Stomach smooth muscle (tissue), 2 donors: ENCODE data around the gene SNX18.

Experiments
- H3K27ac ChIP-seq: one replicate; pipeline ENCODE4 v1.7.0; 2013; ENCODE audit warnings: mild to moderate bottlenecking, low read length, inconsistent platforms
- H3K27me3 ChIP-seq, 2 donors: one replicate each; pipeline ENCODE4 v1.7.0; 2013; ENCODE audit warnings: low read length in 2 of 2; ENCODE audit not compliant: insufficient read depth in 2 of 2, control insufficient read depth in 1 of 2
- H3K36me3 ChIP-seq, 2 donors: one replicate each; pipeline ENCODE4 v1.7.0; 2013; ENCODE audit warnings: low read length in 2 of 2; ENCODE audit not compliant: control insufficient read depth in 2 of 2, insufficient read depth in 2 of 2
- H3K4me1 ChIP-seq: one replicate; pipeline ENCODE4 v1.7.0; 2013; ENCODE audit warnings: low read length; ENCODE audit not compliant: control insufficient read depth, insufficient read depth
- H3K4me3 ChIP-seq, 2 donors: one replicate each; pipeline ENCODE4 v1.7.0; 2013; ENCODE audit warnings: low read length in 2 of 2
- H3K9ac ChIP-seq, 2 donors: one replicate each; pipeline ENCODE4 v1.7.0; 2013; ENCODE audit warnings: low read length in 2 of 2, mild to moderate bottlenecking in 1 of 2
- H3K9me3 ChIP-seq, 2 donors: one replicate each; pipeline ENCODE4 v1.7.0; 2013; ENCODE audit warnings: low read length in 2 of 2; ENCODE audit not compliant: control insufficient read depth in 2 of 2
- donor health status: healthy.
- donor health status: Pancreatic carcinoma.

SNX18 gene

DNA sequence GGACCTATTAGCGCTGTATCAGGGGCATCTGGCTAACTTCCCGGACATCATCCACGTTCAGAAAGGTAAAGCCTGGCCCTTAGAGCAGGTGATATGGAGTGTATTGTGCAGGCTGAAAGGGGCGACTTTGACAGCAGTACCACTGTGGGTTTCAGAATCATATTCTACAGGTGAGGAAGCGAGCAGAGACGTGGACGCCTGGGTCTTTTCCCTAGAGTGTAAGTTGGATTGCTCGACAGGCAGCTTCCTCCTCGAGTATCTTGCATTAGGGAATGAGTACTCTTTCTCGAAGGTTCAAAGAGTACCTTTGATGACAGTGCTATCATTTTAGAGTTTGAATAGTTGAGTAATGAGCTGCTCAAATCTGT, 1.9 kb downstream of the SNX18 start:
- peak overlapping the region; percentile 62 to 83 for H3K4me3 ChIP-seq
- H3K9ac ChIP-seq, result peak overlapping the region; percentile 13 to 60
- H3K27me3 ChIP-seq, result no peaks in the 10 kb centered on the region
- peak overlapping the region; percentile 18 for H3K27ac ChIP-seq
- H3K36me3 ChIP-seq, result peaks cover 0 to 3% of the 10 kb centered on the region in 2 donors
- peaks cover 38% of the 10 kb centered on the region for H3K4me1 ChIP-seq
- no peaks in the 10 kb centered on the region for H3K9me3 ChIP-seq

DNA sequence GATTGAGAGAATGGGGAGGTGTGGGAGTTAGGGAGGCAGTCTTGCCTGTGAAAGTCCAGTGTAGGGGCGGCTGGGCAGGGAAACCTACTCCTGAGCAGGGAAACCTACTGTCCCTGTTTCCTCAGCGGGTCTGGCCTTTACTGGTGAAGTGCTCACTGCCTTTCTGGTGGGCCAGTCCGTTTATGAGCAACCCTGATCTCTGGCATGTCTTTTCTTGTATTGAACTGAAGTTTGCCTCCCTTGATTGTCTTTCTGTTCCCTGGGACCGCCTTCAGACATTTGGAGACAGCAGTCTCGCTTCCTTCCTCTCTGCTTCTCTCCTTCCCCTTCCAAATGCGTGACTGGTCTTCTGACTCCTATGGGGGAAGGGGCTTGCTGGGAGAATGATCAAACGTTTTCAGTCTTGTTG, 2.9 kb downstream of the SNX18 start:
- Histone ChIP-seq H3K4me3 (peak overlapping the region; percentile 62 to 83), H3K4me1 (peaks cover 48% of the 10 kb centered on the region), H3K9me3 (no peaks in the 10 kb centered on the region)

DNA sequence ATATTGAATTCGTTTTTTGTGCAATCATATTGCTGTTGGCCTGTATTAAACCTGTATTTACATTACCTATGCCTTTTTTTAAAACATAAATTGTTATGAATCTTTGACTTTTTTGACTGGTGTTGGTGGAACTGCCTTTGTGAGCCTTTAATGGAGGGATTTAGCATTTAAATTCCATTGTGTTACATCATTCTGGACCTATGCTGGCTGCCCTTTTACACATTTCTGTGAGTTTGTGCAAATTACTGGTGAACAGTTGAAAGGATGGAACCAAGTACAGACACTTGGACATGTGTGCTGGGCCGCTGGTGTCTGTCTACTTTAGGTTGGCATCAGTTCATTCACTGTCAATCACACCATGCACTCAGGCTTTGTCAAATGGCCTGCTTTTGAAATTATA, 3.4 kb downstream of the SNX18 start:
- Histone ChIP-seq H3K9ac (peak overlapping the region; percentile 13 to 71), H3K4me3 (peak overlapping the region; percentile 62 to 83), H3K4me1 (peaks cover 49% of the 10 kb centered on the region), H3K36me3 (peaks cover 0 to 3% of the 10 kb centered on the region in 2 donors), H3K27me3 (no peaks in the 10 kb centered on the region), H3K9me3 (no peaks in the 10 kb centered on the region), H3K27ac (peak overlapping the region; percentile 24)

More for the DNA sequence above, 2.9 kb downstream of the SNX18 start:
- H3K27ac ChIP-seq, result peak overlapping the region; percentile 24
- no peaks in the 10 kb centered on the region for H3K27me3 ChIP-seq
- peaks cover 0 to 3% of the 10 kb centered on the region in 2 donors for H3K36me3 ChIP-seq
- H3K9ac ChIP-seq, result peak overlapping the region; percentile 13 to 71

DNA sequence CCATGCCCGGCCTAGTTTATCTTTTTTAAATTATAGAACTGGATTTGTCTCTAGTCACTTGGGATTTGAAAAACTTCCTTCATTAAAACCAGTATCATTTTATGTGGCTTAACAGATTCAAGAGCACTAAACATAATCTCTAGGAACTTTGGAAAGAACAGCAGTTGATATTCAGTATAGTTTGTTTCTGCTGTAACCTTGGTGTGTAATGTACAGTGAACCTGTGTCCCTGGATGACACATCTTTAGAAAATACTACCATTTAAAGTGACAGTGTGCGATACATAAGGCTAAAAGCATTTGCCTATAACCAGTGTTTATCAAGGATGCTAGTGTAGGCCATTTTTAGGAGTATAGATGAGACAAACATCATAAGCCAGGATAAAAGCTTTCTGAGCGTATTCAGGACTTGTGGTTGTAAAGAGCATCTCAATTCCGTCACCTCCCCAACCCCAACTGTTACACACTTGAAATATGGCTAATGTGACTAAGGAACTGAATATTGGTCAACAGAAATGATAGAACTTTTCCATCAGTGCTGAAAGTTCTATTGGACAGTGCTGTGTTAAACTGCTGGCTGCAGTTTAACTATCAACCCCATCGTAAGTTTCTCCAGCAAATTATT, 4.4 kb downstream of the SNX18 start:
- H3K4me1 ChIP-seq, result peaks cover 52% of the 10 kb centered on the region
- no peak overlapping the region for H3K9ac ChIP-seq
- peaks cover 0 to 3% of the 10 kb centered on the region in 2 donors for H3K36me3 ChIP-seq
- no peaks in the 10 kb centered on the region for H3K27me3 ChIP-seq
- peak overlapping the region; percentile 36 to 83 for H3K4me3 ChIP-seq
- H3K27ac ChIP-seq, result no peak overlapping the region
- no peaks in the 10 kb centered on the region for H3K9me3 ChIP-seq

DNA sequence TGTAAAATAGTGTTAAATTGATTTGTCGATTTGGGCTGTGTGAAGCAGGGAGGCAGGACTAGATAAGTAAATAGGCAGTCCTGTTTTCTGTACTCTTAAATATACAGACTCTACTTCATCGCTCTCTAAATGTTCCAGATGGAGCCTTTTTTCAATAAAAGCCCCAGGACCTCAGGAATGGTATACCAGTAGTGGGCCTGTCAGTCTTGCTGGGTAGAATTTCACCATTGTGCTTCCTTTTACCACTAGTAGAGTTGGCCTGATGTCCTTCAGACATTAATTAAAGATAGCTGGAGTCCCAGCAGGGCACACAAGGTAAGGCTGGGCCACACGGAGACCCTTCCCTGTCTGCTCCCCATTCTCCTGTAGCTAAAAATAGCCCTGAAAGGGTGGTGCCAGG, 6.0 kb downstream of the SNX18 start:
- Histone ChIP-seq H3K27me3 (no peaks in the 10 kb centered on the region), H3K36me3 (peaks cover 0 to 5% of the 10 kb centered on the region in 2 donors), H3K9ac (no peak overlapping the region), H3K27ac (peak overlapping the region; percentile 38), H3K4me1 (peaks cover 53% of the 10 kb centered on the region), H3K9me3 (no peaks in the 10 kb centered on the region), H3K4me3 (peak overlapping the region; percentile 17 to 44)

- peak overlapping the region; percentile 28 to 44 for H3K4me3 ChIP-seq
- H3K9ac ChIP-seq, result peak overlapping the region; percentile 13 to 19
- H3K27me3 ChIP-seq, result no peaks in the 10 kb centered on the region
- H3K9me3 ChIP-seq, result no peaks in the 10 kb centered on the region
- H3K27ac ChIP-seq, result peak overlapping the region; percentile 38
- H3K36me3 ChIP-seq, result peaks cover 0 to 5% of the 10 kb centered on the region in 2 donors
- peaks cover 49% of the 10 kb centered on the region for H3K4me1 ChIP-seq
Observed at GRCh38 chr5:54524082-54524481, 6.5 kb downstream of the SNX18 start.

DNA sequence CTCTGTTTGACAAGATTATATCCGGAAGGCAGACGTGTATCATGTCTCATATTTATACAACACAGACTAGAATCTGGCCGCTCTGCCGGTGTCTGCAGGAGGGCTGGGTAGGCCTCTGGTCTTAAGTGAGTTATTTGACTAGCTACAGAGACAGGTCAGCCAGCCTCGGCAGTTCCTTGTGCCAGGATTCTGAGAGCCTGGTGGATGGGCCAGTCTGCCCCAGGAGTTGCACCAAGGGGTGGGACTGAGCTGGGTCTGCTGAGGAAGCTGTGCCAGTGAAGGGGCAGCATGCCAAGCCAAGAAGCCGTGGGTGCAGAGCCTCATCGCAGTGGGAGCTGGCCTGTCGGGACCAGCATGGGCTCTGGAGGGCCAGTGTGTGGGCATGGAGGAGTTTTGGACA, 7.1 kb downstream of the SNX18 start:
- H3K4me1 ChIP-seq, result peaks cover 45% of the 10 kb centered on the region
- H3K27ac ChIP-seq, result peak overlapping the region; percentile 46
- H3K9me3 ChIP-seq, result no peaks in the 10 kb centered on the region
- no peaks in the 10 kb centered on the region for H3K27me3 ChIP-seq
- H3K9ac ChIP-seq, result peak overlapping the region in 1 of 2 donors; percentile 47
- H3K4me3 ChIP-seq, result peak overlapping the region in 1 of 2 donors; percentile 55
- H3K36me3 ChIP-seq, result peaks cover 0 to 2% of the 10 kb centered on the region in 2 donors

DNA sequence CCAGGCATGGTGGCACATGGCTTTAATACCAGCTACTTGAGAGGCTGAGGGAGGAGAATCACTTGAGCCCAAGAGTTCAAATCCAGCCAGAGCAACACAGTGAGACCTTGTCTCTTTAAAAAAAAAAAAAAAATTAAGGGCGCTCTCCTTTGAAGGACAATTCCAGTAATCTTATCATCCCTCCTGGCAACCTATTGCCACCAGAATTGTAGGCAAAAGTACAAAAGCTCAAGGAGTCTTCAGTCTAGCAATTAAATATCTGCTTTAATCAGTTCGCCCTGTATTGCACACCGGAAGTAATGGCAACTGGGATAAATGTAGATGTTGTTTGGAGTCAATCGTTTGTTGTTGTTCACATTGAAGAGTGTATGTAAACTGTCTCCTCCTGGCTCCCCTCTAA, 7.7 kb downstream of the SNX18 start:
- peaks cover 45% of the 10 kb centered on the region for H3K4me1 ChIP-seq
- peaks cover 0 to 2% of the 10 kb centered on the region in 2 donors for H3K36me3 ChIP-seq
- no peaks in the 10 kb centered on the region for H3K27me3 ChIP-seq
- no peak overlapping the region for H3K9ac ChIP-seq
- no peak overlapping the region for H3K4me3 ChIP-seq
- no peaks in the 10 kb centered on the region for H3K9me3 ChIP-seq
- peak overlapping the region; percentile 46 for H3K27ac ChIP-seq

- Histone ChIP-seq H3K4me3 (no peak overlapping the region), H3K9ac (no peak overlapping the region), H3K27me3 (no peaks in the 10 kb centered on the region), H3K27ac (no peak overlapping the region), H3K4me1 (peaks cover 43% of the 10 kb centered on the region), H3K9me3 (no peaks in the 10 kb centered on the region), H3K36me3 (peaks cover 0 to 2% of the 10 kb centered on the region in 2 donors)
Observed at GRCh38 chr5:54525692-54526091, 8.1 kb downstream of the SNX18 start.

DNA sequence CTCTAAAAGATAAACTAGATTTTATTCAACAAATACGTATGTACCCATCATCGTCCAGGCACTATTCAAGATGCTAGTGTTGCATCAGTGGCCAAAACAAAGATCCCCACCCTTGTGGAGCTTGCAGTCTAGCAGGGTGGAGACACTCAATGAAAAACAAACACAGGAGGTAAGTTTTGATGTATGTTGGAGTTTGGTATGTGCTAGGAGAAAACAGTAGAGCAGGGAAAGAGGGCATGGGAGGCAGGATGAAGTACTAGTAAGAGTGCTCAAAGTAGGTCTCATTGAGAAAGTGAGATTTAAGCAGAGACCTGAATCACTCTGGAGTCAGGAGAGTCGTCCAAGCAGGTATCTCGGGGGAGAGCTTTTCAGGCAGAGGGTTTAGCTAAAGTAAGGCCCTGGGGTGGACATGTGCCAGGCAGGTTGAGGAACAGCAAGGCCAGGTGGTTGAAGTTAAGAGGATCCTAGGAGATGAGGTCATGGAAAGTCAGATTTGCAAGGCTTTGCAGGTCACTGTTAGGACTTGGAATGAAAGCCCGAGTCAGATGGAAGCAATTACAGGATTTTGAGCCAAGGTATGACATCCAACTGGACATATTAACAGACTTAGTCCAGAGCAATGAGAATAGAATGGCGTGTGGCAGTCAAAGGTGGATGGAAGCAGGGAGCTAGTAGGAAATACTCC, 9.2 kb downstream of the SNX18 start:
- Histone ChIP-seq H3K9ac (no peak overlapping the region), H3K27ac (no peak overlapping the region), H3K4me3 (no peak overlapping the region), H3K36me3 (peaks cover 0 to 2% of the 10 kb centered on the region in 2 donors), H3K9me3 (no peaks in the 10 kb centered on the region), H3K27me3 (no peaks in the 10 kb centered on the region), H3K4me1 (peaks cover 34% of the 10 kb centered on the region)
